ENCODE results near the gene DMKN.

The DMKN gene, protein sequence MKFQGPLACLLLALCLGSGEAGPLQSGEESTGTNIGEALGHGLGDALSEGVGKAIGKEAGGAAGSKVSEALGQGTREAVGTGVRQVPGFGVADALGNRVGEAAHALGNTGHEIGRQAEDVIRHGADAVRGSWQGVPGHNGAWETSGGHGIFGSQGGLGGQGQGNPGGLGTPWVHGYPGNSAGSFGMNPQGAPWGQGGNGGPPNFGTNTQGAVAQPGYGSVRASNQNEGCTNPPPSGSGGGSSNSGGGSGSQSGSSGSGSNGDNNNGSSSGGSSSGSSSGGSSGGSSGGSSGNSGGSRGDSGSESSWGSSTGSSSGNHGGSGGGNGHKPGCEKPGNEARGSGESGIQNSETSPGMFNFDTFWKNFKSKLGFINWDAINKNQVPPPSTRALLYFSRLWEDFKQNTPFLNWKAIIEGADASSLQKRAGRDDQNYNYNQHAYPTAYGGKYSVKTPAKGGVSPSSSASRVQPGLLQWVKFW

DNA sequence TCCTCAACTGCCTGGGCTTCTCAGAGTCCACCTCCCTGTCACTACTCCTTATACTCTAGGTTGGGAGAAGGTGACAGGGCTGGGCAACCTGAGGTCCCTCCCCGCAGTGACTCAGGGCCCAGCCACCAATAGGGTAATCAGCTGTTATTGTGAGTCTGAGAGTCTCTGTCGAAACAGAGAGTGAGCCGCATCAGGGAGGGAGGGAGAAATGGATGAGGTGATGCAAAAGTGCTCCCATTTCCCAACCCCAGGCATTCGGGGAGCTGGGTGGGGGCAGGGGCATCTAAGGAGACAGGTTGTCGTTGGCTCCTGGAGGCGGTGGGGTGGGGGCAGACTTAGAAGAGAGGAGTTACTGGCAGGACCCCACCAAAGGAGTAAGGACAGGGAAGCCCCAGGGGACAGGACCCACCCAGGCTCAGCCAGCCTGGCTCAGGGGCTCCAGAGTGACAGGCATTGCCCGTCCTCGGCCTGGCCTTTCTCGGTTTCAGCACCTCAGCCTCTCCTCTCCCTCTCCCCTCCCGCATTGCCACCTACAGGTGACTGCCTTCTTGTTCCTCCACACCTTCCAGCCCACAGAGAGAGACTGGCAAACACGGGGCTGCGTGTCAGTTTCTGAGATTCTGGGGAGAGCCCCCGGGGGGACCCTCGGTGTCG, at the start of gene DMKN:
DMKN (minus strand) TSS at position 22 of the 654 bp plus-strand sequence. CDS start 174 bp downstream, outside the sequence.
- TF ChIP-seq, protein P1, sequence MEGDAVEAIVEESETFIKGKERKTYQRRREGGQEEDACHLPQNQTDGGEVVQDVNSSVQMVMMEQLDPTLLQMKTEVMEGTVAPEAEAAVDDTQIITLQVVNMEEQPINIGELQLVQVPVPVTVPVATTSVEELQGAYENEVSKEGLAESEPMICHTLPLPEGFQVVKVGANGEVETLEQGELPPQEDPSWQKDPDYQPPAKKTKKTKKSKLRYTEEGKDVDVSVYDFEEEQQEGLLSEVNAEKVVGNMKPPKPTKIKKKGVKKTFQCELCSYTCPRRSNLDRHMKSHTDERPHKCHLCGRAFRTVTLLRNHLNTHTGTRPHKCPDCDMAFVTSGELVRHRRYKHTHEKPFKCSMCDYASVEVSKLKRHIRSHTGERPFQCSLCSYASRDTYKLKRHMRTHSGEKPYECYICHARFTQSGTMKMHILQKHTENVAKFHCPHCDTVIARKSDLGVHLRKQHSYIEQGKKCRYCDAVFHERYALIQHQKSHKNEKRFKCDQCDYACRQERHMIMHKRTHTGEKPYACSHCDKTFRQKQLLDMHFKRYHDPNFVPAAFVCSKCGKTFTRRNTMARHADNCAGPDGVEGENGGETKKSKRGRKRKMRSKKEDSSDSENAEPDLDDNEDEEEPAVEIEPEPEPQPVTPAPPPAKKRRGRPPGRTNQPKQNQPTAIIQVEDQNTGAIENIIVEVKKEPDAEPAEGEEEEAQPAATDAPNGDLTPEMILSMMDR (IDR thresholded peaks at IDR 0.05; ENCODE audit: borderline replicate concordance, insufficient read depth, low read depth, low read length) = no peak
- no peak within 1 kb of the TSS for H3K4me3 ChIP-seq (ENCODE audit: low read depth, low read length)

DNA sequence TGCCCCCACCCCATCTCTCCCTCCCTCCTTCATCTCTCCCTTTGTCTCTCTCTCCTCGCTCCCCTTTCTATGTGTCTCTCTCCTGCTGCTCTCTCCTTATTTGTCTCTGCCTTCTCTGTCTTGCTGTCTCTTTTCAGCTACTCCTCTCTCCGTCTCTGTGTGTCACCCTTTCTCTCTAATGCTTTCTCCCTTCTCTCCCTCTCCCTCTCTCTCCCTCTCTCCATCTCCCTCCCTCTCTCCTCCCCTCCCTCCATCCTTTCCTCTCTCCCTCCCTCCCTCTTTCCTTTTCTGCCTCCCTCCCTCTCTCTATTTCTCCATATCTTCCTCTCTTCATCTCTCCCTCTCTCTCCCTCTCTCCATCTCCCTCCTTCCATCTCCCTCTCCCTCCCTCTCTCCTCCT, 49.3 kb upstream of the DMKN start:
- no peak overlapping the region for H3K4me3 ChIP-seq (ENCODE audit: low read depth, low read length)
- TF ChIP-seq, protein P1 (IDR thresholded peaks at IDR 0.05; ENCODE audit: borderline replicate concordance, insufficient read depth, low read depth, low read length) = no peak

DNA sequence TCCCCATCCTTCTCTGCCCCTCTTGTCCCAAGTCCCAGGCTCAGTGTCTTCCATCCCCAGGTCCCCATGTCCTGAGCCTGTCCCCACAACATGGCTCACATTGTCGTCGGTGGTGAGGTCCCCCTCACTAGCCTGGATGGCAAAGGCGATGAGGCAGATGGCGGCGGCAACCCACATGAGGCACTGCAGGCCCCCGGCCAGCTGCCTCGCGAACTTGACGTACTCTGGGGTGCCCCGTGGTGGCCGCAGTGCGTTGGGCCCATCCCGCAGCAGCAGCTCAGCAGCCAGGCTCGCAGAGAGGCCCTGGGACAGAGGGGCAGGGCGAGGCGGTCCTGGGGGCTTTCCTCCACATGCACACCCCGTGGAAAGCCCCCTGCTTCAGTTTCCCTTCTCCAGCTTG, 48.9 kb upstream of the DMKN start:
- TF ChIP-seq, protein P1 (IDR thresholded peaks at IDR 0.05; ENCODE audit: borderline replicate concordance, insufficient read depth, low read depth, low read length) = no peak
- no peak overlapping the region for H3K4me3 ChIP-seq (ENCODE audit: low read depth, low read length)

DNA sequence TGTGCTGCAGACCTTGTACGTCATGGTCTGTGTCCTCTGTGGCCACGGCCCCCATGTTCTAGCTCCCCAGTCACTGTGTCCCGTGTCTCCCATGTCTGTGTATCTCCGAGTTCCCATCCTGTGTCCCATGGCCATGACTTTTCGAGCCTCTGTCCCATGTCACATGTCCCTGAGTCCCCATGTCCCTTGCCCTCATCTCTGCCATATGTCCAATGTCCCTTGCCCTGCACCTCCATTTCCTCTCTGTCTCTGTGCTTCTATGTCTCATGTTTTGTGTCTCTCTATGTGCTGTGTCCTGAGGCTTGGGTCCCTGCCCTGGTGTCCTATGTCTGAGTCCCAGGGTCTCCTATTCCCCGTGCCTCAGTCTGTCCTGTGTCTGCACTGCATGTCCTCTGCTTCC, 48.0 kb upstream of the DMKN start:
- TF ChIP-seq, protein P1 (IDR thresholded peaks at IDR 0.05; ENCODE audit: borderline replicate concordance, insufficient read depth, low read depth, low read length) = no peak
- no peak overlapping the region for H3K4me3 ChIP-seq (ENCODE audit: low read depth, low read length)

DNA sequence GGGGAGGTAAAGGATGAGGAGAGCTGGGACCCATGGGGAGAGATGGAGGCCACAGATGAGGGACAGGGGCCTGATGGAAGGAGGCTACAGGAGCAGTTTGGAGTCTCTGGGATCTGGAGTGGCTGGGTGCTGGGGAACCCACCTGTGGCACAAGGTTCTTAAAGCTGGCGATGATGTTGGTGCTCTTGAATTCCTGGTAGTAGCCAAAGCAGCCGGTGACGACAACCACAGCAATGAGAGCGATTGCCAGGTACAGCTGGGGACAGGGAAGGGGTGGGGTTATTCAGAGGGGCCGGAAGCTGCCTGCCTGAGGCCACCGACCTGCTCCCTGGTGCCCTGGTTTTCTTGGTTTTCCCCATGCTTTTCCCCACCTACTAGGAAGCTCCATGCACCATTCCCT, 47.2 kb upstream of the DMKN start:
- TF ChIP-seq, protein P1 (IDR thresholded peaks at IDR 0.05; ENCODE audit: borderline replicate concordance, insufficient read depth, low read depth, low read length) = no peak
- no peak overlapping the region for H3K4me3 ChIP-seq (ENCODE audit: low read depth, low read length)

DNA sequence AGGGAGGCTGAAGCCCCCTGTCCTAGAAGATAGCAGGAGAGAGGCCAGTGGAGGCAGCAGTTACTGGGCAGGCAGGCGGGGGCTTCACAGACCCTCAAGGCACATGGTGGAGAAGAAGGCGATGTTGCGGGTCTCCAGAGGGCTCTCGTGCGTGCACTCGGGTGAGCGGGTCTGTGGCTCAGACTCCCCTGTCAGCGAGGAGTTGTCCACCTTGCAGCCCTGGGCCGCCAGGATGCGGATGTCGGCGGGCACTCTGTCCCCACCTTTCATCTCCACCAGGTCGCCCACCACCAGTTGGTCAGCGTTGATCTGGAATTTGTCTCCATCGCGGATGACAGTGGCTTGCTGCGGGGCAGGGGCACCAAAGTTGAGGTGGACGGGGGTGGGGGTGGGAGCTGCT, 46.8 kb upstream of the DMKN start:
- H3K4me3 ChIP-seq (ENCODE audit: low read depth, low read length) = no peak overlapping the region
- TF ChIP-seq, protein P1 (IDR thresholded peaks at IDR 0.05; ENCODE audit: borderline replicate concordance, insufficient read depth, low read depth, low read length) = no peak
